LNCaP clone FGC (cell line): ENCODE results near the gene EDA.

Experiments used
- DNase-seq: peaks from one replicate; pipeline ENCODE4 v3.0.0-alpha.2; 2011; ENCODE audit warnings: low read depth
- H3K4me3 ChIP-seq: 2 replicates; pipeline ENCODE4 v1.5.1; 2011; ENCODE audit warnings: mild to moderate bottlenecking, low read depth, low read length, control low read depth
- TF ChIP-seq, protein P1 (sequence below): IDR thresholded peaks from 2 replicates; pipeline ENCODE4 v1.5.1; 2012; ENCODE audit warnings: mild to moderate bottlenecking; ENCODE audit not compliant: control insufficient read depth, insufficient read depth; ENCODE audit errors: extremely low read depth

Gene EDA

DNA sequence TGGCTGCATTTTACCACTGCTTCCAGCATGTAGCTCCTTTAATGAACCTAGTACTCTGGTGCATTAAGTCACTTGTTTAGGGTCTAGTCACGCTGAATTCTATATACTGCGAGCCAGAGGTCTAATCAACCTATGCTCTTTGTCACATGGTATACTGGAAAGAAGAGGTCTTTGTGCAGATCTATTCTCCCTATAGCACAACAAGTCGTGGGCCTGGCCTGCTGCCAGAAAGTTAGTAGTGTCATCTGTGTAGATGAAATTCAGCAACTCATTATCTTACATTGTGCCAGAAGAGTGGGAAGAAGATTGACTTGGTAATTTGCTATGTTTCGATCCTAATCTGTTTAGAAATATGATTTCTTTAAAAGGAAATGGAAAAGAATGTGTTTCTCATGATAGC is 353.0 kb downstream of the EDA start:
- DNase-seq: no peak
- TF ChIP-seq, protein P1, sequence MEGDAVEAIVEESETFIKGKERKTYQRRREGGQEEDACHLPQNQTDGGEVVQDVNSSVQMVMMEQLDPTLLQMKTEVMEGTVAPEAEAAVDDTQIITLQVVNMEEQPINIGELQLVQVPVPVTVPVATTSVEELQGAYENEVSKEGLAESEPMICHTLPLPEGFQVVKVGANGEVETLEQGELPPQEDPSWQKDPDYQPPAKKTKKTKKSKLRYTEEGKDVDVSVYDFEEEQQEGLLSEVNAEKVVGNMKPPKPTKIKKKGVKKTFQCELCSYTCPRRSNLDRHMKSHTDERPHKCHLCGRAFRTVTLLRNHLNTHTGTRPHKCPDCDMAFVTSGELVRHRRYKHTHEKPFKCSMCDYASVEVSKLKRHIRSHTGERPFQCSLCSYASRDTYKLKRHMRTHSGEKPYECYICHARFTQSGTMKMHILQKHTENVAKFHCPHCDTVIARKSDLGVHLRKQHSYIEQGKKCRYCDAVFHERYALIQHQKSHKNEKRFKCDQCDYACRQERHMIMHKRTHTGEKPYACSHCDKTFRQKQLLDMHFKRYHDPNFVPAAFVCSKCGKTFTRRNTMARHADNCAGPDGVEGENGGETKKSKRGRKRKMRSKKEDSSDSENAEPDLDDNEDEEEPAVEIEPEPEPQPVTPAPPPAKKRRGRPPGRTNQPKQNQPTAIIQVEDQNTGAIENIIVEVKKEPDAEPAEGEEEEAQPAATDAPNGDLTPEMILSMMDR: no peak
- no peak overlapping the region for H3K4me3 ChIP-seq

GRCh38 chrX:69969460-69969859 is 353.5 kb downstream of the EDA start:
- no peak for DNase-seq
- TF ChIP-seq, protein P1: no peak
- no peak overlapping the region for H3K4me3 ChIP-seq

GRCh38 chrX:69987691-69988090 is 371.8 kb downstream of the EDA start:
- no peak overlapping the region for H3K4me3 ChIP-seq
- no peak for DNase-seq
- TF ChIP-seq, protein P1: no peak

DNA sequence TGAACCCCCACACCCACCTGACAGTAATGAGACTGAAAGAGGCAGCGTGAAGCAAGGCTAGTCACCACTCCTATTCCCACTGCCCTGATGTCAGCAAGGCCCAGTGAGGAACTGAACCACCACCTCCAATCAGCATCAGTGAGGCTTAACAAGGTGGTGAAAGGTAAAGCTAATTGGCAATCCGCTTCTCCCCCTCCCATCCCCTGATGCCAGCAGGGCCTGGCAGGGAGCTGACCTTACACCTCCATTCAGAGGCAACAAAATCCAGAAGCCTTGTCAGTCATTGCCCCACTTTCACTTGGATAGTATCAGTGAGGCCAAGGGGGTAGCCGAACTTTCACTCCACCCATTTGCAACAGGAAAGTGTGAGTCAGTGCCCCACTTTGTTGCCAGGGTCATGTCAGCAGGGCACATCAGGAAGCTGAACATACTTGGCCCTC is 373.1 kb downstream of the EDA start:
- DNase-seq: no peak
- TF ChIP-seq, protein P1: no peak

GRCh38 chrX:69991685-69992084 is 375.8 kb downstream of the EDA start:
- no peak overlapping the region for H3K4me3 ChIP-seq
- TF ChIP-seq, protein P1: no peak
- DNase-seq: no peak

More for the DNA sequence above, 373.1 kb downstream of the EDA start:
- H3K4me3 ChIP-seq: no peak overlapping the region

DNA sequence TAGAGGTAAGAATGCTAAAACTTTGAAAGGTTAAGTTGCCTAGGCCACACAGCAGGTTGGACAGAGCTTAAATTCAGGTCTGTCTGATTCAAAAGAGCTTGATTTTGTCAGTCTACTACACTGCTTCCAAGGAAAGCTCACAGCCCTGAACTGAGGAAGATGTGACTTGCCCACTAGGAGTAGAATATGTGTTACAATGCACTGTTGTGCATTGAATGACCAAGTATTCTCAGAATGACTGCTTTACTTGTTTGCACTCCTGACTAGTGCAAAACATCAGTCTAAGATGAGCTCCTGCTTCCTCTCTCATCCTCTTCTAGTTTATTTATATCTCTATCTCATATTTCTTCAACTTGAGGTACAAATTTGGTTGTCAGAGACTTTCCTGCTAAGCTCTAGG is 377.6 kb downstream of the EDA start:
- no peak for DNase-seq
- TF ChIP-seq, protein P1: no peak
- H3K4me3 ChIP-seq: no peak overlapping the region

GRCh38 chrX:69995362-69996112 is 379.6 kb downstream of the EDA start:
- TF ChIP-seq, protein P1: no peak
- no peak overlapping the region for H3K4me3 ChIP-seq
- no peak for DNase-seq
